SK-N-MC (cell line): ENCODE data around the gene NSD1.
A peak's percentile ranks its signal among the peaks of the same experiment; 100 is the strongest.

Source experiments
- DNase-seq: peaks from one replicate; pipeline ENCODE4 v3.0.0-alpha.2; 2011; ENCODE audit warnings: low read depth, low spot score
- H3K27ac ChIP-seq: fragments of 200-600 bp; sonication (generic); 2 replicates; pipeline ENCODE4 v1.5.1; 2016; ENCODE audit warnings: mixed run types
- H3K36me3 ChIP-seq: fragments of 200-600 bp; sonication (generic); 2 replicates; pipeline ENCODE4 v1.6.1; 2017; ENCODE audit warnings: antibody characterized with exemption, low read length, mixed read lengths; ENCODE audit not compliant: insufficient read depth
- H3K4me3 ChIP-seq: fragments of 200-600 bp; sonication (generic); 2 replicates; pipeline ENCODE4 v1.5.1; 2016
- H3K9ac ChIP-seq: fragments of 200-600 bp; sonication (generic); 2 replicates; pipeline ENCODE4 v1.8.0; 2017; ENCODE audit warnings: mixed run types, mixed read lengths; ENCODE audit not compliant: insufficient read length
- H3K9me3 ChIP-seq: fragments of 200-600 bp; sonication (generic); 2 replicates; pipeline ENCODE4 v1.6.1; 2017; ENCODE audit warnings: low read depth, mild to moderate bottlenecking, antibody characterized with exemption, low read length, moderate library complexity, mixed read lengths
- EZH2 ChIP-seq: fragments of 200-600 bp; sonication (generic); IDR thresholded peaks from one replicate; pipeline ENCODE4 v1.6.1; 2017; ENCODE audit warnings: antibody characterized with exemption
- FOXP2 ChIP-seq: optimal IDR thresholded peaks from 2 replicates; pipeline ENCODE3; 2011; ENCODE audit warnings: mild to moderate bottlenecking, moderate library complexity; ENCODE audit not compliant: insufficient read depth; ENCODE audit errors: extremely low read length, control extremely low read depth
- POLR2AphosphoS5 ChIP-seq: IDR thresholded peaks from 2 replicates; pipeline ENCODE4 v1.6.1; 2012; ENCODE audit warnings: mild to moderate bottlenecking, low read depth, low read length, borderline replicate concordance

The NSD1 gene

DNA sequence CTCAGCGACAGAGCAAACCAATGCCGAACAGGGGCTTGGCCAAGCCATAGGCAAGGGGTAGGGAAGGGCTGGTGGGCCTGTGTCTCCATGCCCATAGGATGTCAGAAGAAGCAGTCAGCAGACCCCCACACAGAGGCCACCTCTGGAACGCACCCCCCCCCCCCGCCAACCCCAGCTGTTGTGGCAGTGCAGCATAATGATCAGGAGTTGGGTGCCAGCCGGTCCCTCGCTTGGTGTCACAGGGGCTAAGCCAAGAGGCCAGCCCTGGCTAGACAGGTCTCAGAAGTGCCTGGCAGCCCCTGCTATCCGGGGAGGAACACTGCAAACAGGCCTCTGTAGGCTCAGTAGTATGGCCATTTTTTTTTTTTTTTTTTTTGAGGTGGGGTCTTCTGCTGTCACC lies 181.8 kb downstream of the NSD1 start:
- Histone ChIP-seq H3K9me3 (no peaks in the 10 kb centered on the region), H3K27ac (no peak overlapping the region), H3K9ac (no peak overlapping the region), H3K36me3 (no peaks in the 10 kb centered on the region), H3K4me3 (no peak overlapping the region)
- no peak for DNase-seq
- no peak for TF ChIP-seq FOXP2
- no peak for TF ChIP-seq EZH2
- TF ChIP-seq POLR2AphosphoS5, result no peak

DNA sequence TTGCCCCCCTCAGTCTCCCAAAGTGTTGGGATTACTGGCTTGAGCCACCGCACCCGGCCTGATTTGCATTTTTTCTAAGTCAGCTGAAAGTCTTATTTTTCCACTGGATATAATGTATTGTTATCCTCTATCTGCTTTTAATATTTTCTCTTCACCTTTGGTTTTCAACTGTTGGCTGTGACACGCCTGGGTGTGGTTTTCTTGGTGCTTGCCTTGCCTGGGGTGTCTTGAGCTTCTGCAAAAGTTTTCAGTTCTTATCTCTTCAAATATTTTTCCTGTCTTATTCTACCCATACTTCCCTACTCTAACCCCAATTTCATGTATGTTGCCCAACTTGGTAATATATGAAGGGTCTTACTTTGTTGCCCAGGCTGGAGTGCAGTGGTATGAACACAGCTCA lies 182.4 kb downstream of the NSD1 start:
- Histone ChIP-seq H3K36me3 (no peaks in the 10 kb centered on the region), H3K9me3 (no peaks in the 10 kb centered on the region), H3K4me3 (no peak overlapping the region), H3K27ac (no peak overlapping the region), H3K9ac (no peak overlapping the region)
- TF ChIP-seq FOXP2, result no peak
- TF ChIP-seq POLR2AphosphoS5, result no peak
- no peak for TF ChIP-seq EZH2
- DNase-seq, result no peak

DNA sequence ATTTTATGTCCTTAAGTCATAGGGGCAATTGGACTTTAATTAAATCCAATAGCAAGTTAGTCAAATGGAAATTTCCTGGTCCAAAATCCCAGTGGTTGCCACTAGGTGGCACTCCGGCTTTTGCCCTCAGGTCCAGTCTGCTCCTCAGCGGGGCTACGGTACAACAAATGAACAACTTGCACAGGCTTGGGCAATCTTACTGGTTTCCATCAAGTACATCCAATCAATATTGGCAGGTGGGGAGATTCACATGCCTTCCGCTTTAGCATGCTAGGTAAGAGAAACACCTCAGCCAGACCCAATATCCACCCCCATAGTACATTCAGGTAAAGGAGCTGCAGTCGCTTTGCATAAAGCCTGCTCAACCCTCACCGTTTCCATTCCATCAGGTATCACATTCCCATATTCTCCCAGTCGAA lies 184.4 kb downstream of the NSD1 start:
- H3K27ac ChIP-seq, result no peak overlapping the region
- no peak for TF ChIP-seq FOXP2
- no peak for TF ChIP-seq EZH2
- TF ChIP-seq POLR2AphosphoS5, result no peak
- H3K36me3 ChIP-seq, result no peaks in the 10 kb centered on the region
- H3K9me3 ChIP-seq, result no peaks in the 10 kb centered on the region
- H3K4me3 ChIP-seq, result no peak overlapping the region
- DNase-seq, result peak; percentile 34
- H3K9ac ChIP-seq, result no peak overlapping the region

DNA sequence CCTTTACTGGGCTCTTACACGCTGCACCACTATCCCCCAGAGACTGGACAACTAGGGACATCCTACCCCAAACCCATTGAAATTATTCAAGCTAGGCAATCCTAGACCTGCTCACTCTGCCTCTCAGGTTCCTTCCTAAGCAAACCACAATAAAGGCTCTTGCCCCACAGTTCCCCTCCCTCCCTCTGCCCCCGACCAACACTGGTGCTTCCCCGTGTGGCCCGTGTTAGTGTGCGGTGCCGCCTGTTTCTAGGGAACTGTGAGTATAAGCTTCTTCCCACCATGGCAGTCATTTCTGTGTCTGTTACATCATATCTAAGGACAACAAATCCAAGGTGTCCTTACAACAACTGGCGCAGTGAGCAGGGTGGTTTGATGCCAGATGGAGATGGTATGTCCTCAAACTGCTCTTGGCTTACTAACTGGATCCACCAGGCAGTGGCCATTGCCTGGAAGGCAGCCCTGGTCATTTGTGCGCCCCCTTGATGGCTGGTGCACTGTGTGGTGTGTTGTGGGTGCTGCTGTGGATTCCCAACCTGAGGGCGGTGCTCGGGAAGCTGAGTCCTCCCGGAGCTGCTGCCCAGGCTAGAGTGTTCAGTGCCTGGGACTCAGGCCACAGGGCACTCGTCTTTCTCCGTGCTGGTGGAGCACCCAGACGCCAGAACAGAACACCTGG lies 186.5 kb downstream of the NSD1 start:
- Histone ChIP-seq H3K36me3 (no peaks in the 10 kb centered on the region), H3K9ac (no peak overlapping the region), H3K27ac (no peak overlapping the region), H3K4me3 (no peak overlapping the region), H3K9me3 (no peaks in the 10 kb centered on the region)
- no peak for TF ChIP-seq FOXP2
- TF ChIP-seq EZH2, result no peak
- TF ChIP-seq POLR2AphosphoS5, result no peak
- DNase-seq, result no peak

DNA sequence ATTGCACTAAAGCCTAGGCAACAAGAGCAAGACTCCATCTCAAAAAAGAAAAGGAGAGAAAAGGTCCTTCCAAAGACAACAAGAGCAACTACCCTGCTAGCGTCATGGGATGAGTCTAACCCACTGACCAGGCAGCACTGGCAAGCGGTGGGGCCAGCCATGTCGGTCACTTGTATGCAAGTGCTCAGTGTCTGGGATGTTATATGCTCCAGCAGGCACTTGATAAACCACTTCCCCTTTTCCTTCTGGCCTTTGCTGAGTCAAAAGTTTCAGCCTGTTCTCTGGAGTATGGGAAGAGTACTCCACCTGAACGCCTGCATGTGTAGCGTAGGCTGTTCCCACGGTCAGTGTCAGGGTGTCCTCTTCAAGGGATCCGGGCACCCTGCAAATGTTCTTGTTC lies 187.3 kb downstream of the NSD1 start:
- TF ChIP-seq EZH2, result no peak
- no peak for DNase-seq
- H3K9ac ChIP-seq, result no peak overlapping the region

DNA sequence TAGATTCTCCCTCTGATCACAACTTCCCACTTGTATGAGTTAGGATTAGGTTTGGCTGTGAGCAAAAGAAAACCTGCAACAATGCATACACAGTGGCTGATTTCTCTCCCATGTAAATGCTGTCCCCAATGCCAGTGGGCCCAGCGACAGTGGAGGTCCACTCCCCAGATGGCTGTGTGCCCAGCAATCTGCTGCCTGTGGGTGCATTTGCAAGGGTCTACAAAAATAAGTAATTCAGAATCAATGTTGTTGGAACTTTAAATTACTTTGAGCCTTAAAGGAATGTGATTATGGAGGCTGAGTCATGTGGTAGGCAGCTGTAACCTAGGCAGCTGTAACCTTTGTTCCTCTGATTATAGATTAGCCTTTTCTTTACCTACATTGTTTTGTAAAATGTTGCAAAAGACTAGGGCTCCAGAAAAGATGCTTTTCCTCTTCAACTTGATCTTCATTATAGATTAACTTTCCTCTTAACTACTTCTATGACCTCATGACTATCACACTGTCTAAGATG lies 192.4 kb downstream of the NSD1 start:
- Histone ChIP-seq H3K9ac (no peak overlapping the region), H3K36me3 (no peaks in the 10 kb centered on the region), H3K27ac (no peak overlapping the region), H3K4me3 (no peak overlapping the region), H3K9me3 (no peaks in the 10 kb centered on the region)
- no peak for DNase-seq
- TF ChIP-seq FOXP2 (no peak), POLR2AphosphoS5 (no peak), EZH2 (no peak)

More for the DNA sequence above, 187.3 kb downstream of the NSD1 start:
- Histone ChIP-seq H3K4me3 (no peak overlapping the region), H3K27ac (no peak overlapping the region), H3K36me3 (no peaks in the 10 kb centered on the region), H3K9me3 (no peaks in the 10 kb centered on the region)

DNA sequence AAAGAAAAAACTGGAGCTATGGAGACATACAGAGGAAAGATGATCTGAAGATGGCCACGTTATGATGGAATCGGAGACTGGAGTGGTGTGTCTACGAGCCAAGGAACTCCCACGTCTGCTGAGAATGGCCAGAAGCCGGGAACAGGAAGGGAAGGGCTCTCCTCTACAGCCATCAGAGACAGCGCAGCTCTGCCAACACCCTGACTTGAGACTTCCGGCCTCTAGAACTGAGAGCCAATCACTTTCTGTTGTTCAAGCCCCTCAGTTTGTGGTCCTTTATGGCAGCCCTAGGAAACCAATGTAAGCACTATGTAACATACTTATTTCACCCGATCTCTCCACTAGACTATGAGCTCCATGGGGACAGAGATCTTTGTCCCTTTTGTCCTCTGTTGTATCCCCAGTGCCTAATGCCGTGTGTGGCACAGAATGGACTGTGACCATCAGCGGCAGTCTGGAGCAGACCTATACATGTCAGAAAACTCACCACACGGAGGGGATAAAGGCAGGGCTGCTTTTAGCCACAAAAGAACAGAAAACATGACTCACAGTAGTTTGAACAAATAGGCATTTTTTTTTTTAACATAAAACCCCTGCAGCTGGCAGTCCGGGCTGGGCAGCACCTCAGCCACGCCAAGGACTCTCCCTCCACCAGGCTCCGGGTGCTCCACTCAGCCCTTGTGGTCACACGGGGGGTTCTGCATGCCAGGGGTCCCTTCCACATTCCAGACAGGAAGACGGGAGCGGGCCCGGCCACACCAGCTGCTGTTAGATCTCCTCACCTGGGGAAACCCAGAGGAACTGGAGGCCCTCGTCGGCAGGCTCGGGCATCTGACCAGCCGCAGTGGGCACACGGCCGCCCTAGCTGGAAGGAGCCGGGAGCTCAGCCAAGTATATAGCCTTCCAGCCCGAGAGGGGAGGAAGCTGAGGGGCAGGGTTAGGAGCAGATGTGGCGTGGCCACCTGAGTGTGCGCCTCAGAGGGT lies 194.3 kb downstream of the NSD1 start:
- Histone ChIP-seq H3K27ac (no peak overlapping the region), H3K36me3 (peaks cover 3% of the 10 kb centered on the region; the same call in 1 of the 2 replicates), H3K4me3 (no peak overlapping the region), H3K9ac (no peak overlapping the region), H3K9me3 (no peaks in the 10 kb centered on the region)
- no peak for TF ChIP-seq POLR2AphosphoS5
- no peak for TF ChIP-seq FOXP2
- TF ChIP-seq EZH2, result no peak
- no peak for DNase-seq

DNA sequence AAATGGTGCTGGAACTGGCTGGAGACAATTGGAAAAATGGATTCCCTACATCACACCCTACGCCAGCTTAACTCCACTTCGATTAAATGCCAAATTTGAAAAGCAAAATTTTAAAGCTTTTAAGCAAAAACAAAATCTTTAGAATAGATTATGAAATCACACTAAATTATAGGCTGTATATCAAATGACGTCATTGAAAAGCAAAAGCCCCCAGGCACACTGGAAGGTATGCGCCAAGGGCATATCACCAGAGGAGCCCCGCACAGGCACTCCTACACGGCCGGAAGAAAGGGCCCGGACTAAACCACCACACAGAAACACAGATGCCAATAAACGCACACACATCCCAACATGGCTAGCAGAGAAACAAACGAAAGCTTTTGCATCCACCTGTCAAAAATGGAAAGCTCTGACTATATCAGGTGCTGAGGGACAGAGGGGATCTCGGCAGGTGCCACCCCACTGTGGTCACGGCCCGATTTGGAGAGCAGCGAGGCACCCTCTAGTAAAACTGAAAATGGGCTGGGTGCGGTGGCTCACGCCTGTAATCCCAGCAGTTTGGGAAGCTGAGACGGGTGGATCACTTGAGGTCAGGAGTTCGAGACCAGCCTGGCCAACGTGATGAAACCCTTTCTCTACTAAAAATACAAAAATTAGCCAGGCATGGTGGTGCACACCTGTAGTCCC lies 195.1 kb downstream of the NSD1 start:
- H3K27ac ChIP-seq, result no peak overlapping the region
- H3K36me3 ChIP-seq, result peaks cover 11% of the 10 kb centered on the region; the same call in 1 of the 2 replicates
- no peaks in the 10 kb centered on the region for H3K9me3 ChIP-seq
- DNase-seq, result no peak
- TF ChIP-seq EZH2, result no peak
- TF ChIP-seq FOXP2, result no peak
- TF ChIP-seq POLR2AphosphoS5, result no peak
- H3K4me3 ChIP-seq, result no peak overlapping the region
- H3K9ac ChIP-seq, result no peak overlapping the region
